Measurements from ENCODE around the gene LRMDA.

The LRMDA gene

DNA sequence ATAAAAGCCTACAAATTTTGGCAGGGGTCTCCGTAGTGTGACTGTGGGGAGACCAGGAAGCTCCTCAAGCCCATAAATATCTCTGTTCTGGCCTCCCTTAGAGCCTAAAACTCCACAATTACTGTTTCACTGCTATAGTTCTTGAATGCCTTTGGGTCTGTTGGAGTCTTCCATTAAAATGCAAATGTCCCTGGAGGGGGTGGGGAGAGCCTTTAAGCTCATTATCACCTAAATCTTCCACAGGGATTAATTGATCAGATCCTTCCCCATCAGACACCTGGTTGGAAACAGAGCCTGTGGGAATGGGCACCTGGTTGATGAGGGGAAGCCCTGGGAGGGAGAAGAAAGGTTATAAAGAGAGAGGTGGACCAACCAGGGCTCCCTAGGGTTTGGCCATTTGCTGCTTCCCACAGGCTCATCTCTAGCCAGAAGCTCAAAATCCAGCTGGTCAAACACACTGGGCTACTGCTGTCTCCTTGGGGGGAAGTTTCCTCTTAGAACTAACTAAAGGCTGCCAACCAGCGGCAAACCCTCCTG, 718.2 kb downstream of the LRMDA start:
- TF ChIP-seq, protein P1, sequence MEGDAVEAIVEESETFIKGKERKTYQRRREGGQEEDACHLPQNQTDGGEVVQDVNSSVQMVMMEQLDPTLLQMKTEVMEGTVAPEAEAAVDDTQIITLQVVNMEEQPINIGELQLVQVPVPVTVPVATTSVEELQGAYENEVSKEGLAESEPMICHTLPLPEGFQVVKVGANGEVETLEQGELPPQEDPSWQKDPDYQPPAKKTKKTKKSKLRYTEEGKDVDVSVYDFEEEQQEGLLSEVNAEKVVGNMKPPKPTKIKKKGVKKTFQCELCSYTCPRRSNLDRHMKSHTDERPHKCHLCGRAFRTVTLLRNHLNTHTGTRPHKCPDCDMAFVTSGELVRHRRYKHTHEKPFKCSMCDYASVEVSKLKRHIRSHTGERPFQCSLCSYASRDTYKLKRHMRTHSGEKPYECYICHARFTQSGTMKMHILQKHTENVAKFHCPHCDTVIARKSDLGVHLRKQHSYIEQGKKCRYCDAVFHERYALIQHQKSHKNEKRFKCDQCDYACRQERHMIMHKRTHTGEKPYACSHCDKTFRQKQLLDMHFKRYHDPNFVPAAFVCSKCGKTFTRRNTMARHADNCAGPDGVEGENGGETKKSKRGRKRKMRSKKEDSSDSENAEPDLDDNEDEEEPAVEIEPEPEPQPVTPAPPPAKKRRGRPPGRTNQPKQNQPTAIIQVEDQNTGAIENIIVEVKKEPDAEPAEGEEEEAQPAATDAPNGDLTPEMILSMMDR (IDR thresholded peaks at IDR 0.05; ENCODE audit: insufficient read depth, low read length, poor library complexity, severe bottlenecking): no peak
- TF ChIP-seq EZH2phosphoT487 (conservative IDR thresholded peaks at IDR 0.05; ENCODE audit: low read length): no peak
- Histone ChIP-seq H3K27ac (ENCODE audit: low read depth, low read length) (no peak overlapping the region), H3K9me3 (ENCODE audit: insufficient read depth, low read length) (no peaks in the 10 kb centered on the region), H3K27me3 (ENCODE audit: low read length) (no peaks in the 10 kb centered on the region), H3K4me3 (ENCODE audit: insufficient read depth, low read length, poor library complexity, severe bottlenecking) (no peak overlapping the region), H3K4me2 (ENCODE audit: low read depth, low read length, poor library complexity, severe bottlenecking) (no peak overlapping the region), H3K36me3 (ENCODE audit: low read length) (no peaks in the 10 kb centered on the region), H3K9me2 (replicated peaks; ENCODE audit: insufficient read depth, low read length) (no peaks in the 10 kb centered on the region), H2AFZ (ENCODE audit: low read depth, low read length, severe bottlenecking) (no peak overlapping the region), H3K9ac (ENCODE audit: low read length) (no peak overlapping the region), H3F3A (ENCODE audit: insufficient read depth) (no peaks in the 10 kb centered on the region), H3K79me2 (ENCODE audit: insufficient read depth, low read length) (no peaks in the 10 kb centered on the region), H4K20me1 (ENCODE audit: low read depth, low read length) (no peaks in the 10 kb centered on the region)

GRCh38 chr10:76150139-76150875, 718.9 kb downstream of the LRMDA start:
- no peaks in the 10 kb centered on the region for H3K9me3 ChIP-seq (ENCODE audit: insufficient read depth, low read length)
- H3K9me2 ChIP-seq (replicated peaks; ENCODE audit: insufficient read depth, low read length): no peaks in the 10 kb centered on the region
- no peak overlapping the region for H3K27ac ChIP-seq (ENCODE audit: low read depth, low read length)
- no peak overlapping the region for H2AFZ ChIP-seq (ENCODE audit: low read depth, low read length, severe bottlenecking)
- no peak overlapping the region for H3K4me2 ChIP-seq (ENCODE audit: low read depth, low read length, poor library complexity, severe bottlenecking)
- H3K9ac ChIP-seq (ENCODE audit: low read length): no peak overlapping the region
- no peaks in the 10 kb centered on the region for H3F3A ChIP-seq (ENCODE audit: insufficient read depth)
- H3K79me2 ChIP-seq (ENCODE audit: insufficient read depth, low read length): no peaks in the 10 kb centered on the region
- H4K20me1 ChIP-seq (ENCODE audit: low read depth, low read length): no peaks in the 10 kb centered on the region
- no peak overlapping the region for H3K4me3 ChIP-seq (ENCODE audit: insufficient read depth, low read length, poor library complexity, severe bottlenecking)
- H3K36me3 ChIP-seq (ENCODE audit: low read length): no peaks in the 10 kb centered on the region
- TF ChIP-seq EZH2phosphoT487 (conservative IDR thresholded peaks at IDR 0.05; ENCODE audit: low read length): no peak
- TF ChIP-seq, protein P1 (IDR thresholded peaks at IDR 0.05; ENCODE audit: insufficient read depth, low read length, poor library complexity, severe bottlenecking): no peak
- no peaks in the 10 kb centered on the region for H3K27me3 ChIP-seq (ENCODE audit: low read length)

DNA sequence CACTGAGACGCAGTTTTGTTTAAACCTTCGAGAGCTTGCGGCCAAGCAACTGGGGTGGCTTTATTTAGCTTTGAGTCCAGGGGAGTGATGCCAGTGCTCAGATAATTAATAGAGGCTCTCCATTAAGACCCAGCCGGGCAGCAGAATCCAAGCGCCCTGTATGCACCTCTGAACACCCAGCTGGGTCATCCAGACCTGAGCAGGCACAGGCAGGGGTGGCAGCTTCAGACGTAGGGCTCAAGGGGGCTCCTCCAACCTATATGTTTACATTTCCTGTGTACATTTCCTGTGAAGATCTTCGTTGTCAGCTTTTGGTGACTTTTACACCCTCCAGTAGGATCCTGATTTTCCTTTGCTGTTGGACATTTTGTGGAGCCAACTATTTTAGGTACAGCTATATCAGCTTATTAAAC, 719.5 kb downstream of the LRMDA start:
- no peaks in the 10 kb centered on the region for H3K9me3 ChIP-seq (ENCODE audit: insufficient read depth, low read length)
- no peak overlapping the region for H3K4me2 ChIP-seq (ENCODE audit: low read depth, low read length, poor library complexity, severe bottlenecking)
- H3K79me2 ChIP-seq (ENCODE audit: insufficient read depth, low read length): no peaks in the 10 kb centered on the region
- no peaks in the 10 kb centered on the region for H4K20me1 ChIP-seq (ENCODE audit: low read depth, low read length)
- H3K27ac ChIP-seq (ENCODE audit: low read depth, low read length): no peak overlapping the region
- no peaks in the 10 kb centered on the region for H3K9me2 ChIP-seq (replicated peaks; ENCODE audit: insufficient read depth, low read length)
- no peaks in the 10 kb centered on the region for H3F3A ChIP-seq (ENCODE audit: insufficient read depth)
- H2AFZ ChIP-seq (ENCODE audit: low read depth, low read length, severe bottlenecking): no peak overlapping the region
- no peaks in the 10 kb centered on the region for H3K27me3 ChIP-seq (ENCODE audit: low read length)
- no peaks in the 10 kb centered on the region for H3K36me3 ChIP-seq (ENCODE audit: low read length)
- H3K4me3 ChIP-seq (ENCODE audit: insufficient read depth, low read length, poor library complexity, severe bottlenecking): no peak overlapping the region
- H3K9ac ChIP-seq (ENCODE audit: low read length): no peak overlapping the region
- TF ChIP-seq EZH2phosphoT487 (conservative IDR thresholded peaks at IDR 0.05; ENCODE audit: low read length): no peak
- TF ChIP-seq, protein P1 (IDR thresholded peaks at IDR 0.05; ENCODE audit: insufficient read depth, low read length, poor library complexity, severe bottlenecking): no peak

Measured in SU-DHL-6 (cell line).